Activated CD4-positive, alpha-beta T cell treated with anti-CD3 and anti-CD28 coated beads, Interleukin-2, amount 50 U/mL, for 48 hours (primary cell): ENCODE measurements around the gene RAD51B.
A peak's percentile ranks its signal among the peaks of the same experiment; 100 is the strongest.

ENCODE experiments used
- DNase-seq, 2 experiments: peaks; one replicate each; pipeline ENCODE4 v3.0.0-alpha.2; 2020

RAD51B gene

DNA sequence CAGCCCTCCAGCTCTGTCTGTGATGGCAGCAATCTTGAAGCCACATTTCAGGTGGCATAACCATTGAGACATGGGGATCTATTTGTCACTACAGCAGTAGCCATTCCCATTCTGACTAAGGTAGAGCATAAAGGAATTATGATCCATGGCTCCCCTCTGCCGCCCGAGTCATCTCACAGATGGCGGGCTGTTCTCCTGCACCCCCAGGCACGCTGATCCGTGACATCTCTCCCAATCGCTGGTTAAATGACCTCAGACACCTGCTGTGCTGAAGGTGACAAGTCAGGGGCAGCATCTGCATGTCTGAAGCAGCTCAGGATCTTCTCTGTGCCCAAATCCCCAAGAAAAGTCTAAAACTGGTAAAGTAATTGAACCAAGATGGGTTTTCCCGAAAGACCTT lies 849.0 kb downstream of the RAD51B start:
- DNase-seq, result no peak

DNA sequence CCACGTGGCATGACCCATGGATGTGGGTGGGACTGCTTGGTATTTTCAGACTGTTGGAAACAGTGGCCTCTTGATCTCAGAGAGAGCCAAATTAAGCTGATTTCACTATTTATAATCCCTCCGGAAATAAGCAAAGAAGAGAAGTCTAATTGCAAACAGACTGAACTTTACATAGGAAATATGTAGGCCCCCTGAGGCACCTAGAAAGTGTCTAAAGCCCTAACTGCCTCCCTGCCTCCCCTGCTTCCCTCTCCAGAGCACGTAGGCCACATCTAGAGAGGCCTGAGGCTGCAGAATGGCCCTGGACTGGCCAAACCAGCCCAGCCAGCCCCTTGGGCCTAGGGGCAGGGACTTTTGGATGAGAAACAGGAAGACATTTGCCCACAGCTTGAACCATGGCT lies 849.5 kb downstream of the RAD51B start:
- DNase-seq, result no peak

DNA sequence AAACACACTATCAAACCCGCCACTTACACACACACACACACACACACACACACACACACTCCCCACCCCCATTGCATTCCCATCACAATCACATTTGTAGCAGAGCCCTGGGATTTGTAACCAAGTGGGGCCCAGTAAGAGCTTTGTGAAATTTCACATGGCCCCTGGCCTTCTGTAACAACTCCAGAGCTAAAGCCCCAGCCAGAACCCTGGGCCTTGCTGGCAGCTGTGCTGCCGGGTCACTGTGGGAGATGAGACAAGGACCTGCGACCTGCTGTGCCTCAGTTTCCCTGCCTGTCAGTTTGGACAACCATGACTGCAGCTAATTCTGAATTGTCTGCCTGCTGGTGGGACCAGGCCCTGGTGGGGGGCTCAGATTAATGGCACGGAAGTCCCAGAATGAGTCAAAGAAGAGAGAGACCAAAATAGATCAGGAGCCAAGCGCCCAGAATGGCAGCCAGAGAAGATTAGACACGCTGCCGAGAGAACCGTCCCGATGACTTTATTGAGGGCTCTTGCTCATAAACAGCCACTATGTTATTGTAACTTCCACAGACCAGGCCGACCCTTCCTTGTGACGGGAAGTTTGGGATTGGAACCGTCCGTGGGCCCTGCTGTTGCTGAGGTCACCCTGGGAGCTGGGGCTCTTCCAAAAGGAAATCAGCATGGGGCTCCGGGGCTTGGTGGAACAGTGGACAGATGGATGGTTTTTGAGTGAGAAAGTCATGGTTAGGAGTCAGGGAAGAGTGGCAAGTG lies 850.2 kb downstream of the RAD51B start:
- no peak for DNase-seq

DNA sequence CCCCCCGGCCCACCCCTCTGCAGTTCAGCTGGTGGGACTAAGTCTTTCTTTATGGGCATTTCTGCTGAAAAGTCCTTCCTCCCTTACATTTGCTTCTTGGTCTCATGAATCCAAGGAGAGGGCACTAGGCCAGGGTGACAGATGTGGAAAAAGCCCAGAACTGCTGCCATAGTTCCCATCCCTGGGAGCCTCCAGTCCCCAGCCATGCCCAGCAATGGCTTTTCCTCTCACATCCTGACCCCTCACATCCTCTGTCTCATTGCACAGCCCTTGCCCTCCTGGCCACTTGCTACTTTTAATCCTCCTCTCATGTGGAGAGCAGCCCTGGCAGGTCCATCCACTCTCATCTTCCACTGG lies 850.8 kb downstream of the RAD51B start:
- DNase-seq, result no peak

DNA sequence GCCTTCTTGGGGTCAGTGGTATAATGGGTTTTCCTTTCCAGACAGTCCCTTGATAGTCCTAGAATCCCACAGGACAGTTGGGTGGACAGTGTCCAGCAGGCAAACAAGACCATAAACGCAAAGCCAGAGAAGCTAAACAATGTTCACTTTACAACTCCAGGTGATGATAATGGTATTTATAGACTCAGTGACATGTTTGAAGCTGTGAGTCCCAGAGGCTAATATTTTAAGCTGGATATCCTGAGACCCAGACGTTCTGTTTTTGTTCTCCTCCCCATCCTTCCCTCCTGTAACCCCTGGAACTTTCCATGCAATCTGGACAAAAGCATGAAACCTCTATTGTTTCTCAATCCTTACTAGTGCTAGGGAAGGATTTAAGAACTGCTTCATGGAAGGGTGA lies 852.3 kb downstream of the RAD51B start:
- DNase-seq, result no peak

DNA sequence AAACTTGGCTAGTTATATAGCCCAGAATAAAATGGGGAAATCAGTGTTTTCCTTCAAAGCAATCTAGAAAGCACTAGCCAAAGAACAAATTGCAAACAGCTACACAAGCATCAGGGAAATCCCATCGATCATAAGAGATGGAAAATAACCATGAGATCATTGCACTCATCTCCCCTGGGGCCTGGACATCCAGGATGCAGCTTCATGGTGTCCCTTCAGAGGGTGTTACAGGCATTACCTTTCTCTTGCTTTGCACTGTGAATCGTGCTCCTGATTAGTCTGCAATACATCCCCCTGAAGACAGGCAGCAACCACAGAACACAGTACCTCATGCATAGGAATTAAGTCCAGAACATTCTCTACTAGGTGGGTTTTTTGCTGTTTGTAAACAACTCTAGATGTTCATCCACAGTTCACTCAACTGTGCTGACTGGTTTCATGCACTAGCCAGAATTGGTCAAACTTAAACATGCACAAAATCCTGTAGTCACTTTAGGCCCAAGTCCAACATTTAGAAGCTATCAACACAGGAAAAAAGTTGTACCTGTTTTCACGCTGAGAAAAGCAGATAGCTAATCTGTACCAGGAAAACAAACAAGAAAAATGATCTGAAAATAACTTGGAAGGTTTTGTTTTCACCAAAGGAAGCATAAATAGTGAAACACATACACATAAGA lies 853.2 kb downstream of the RAD51B start:
- DNase-seq, result no peak

DNA sequence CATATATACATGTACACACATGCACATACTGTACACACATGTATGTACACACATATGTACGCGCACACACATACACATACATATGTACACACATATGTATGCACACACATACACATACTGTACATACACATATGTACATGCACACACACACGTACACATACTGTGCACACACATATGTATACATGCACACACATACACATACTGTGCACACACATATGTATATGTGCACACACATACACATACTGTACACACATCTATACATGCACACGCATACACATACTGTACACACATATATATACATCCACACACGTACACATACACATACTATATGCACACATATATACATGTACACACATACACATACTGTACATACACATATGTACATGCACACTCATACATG lies 853.9 kb downstream of the RAD51B start:
- DNase-seq, result no peak

DNA sequence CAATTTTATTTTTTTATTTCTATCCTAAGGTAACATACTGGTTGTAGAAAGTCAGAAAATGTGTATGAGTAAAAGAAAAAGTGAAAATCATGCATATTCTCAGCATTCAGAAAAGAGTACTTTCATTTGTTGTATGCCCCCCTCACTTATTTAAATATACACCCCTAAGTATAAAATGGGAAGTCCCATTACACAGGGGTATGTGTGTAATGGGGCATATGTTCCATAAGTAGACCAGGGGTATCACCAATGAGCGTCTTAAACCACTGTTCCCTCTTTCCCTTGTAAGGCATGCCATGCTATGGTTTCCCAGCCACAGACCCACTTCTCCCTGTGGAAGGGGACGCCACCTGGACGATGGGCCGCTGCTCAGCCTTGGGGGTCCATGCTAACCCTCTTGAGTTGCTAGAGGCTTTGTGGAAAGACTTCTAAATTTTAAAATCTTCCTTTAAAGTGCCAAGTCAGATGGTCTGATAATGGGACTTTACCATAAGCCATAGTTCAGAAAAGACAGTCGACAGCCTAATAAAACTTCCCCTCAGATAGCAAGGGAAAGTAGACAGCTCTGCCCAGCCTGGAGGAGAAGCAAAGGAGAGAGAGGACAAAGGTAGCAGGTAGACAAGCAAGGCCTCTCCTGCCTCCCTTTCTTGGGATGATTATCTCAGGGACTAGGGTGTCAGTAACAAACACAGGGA lies 855.1 kb downstream of the RAD51B start:
- no peak for DNase-seq

DNA sequence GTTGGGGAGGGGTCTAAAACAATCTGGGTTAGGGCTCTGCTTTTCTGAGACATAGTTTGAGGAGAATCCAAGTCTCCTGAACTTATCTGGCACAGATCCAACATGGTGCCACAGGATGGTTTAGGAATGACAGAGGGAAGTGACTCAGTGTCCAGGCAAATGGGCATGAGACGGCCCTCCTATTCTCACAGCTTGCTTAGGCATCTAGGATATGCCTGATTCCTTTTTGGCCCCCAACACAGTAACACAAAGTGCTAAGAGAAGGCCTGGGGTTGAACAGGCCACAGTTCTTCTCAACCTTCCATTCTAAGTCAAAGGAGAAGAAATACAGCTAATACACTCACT lies 855.6 kb downstream of the RAD51B start:
- no peak for DNase-seq

DNA sequence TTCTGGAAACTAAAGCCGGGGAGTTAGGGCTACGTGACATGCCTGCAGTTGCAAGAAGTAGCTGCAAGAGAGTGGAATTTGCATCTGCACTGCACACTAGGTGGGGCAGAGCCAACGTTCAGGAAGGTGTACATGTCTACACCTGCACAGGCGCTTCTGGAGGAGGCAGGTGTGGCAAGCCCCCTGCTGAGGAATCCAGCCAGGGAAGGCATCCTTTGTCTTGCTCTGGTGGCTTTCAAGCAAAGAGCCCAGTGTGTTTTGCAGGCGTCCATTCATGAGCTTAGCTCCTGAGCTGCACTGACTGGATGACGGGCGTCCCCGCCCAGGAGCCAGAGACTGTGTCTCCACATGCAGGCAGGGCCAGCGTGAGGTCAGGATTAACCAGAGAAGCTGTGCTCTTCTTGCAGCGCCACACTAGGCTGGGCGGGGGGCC lies 856.9 kb downstream of the RAD51B start:
- DNase-seq, result no peak

DNA sequence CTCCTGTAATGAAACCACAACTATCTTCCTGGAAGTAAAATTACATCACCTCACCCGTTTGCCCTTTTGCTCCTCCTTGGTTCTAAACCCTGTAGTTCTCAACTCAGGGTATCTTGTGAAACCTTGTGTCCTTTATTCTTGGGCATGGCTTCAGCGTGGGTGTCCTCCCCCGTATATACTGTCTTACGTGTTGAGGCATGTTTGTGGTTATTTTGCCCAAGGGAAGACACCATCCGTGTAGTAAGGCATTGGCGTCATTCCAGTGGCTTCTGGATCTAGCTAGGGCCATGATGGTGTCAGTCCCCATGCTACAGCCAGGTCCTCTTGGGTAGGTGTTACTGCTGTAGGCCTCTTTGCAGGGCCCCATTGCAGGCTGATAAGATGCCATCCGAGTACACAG lies 857.9 kb downstream of the RAD51B start:
- no peak for DNase-seq

DNA sequence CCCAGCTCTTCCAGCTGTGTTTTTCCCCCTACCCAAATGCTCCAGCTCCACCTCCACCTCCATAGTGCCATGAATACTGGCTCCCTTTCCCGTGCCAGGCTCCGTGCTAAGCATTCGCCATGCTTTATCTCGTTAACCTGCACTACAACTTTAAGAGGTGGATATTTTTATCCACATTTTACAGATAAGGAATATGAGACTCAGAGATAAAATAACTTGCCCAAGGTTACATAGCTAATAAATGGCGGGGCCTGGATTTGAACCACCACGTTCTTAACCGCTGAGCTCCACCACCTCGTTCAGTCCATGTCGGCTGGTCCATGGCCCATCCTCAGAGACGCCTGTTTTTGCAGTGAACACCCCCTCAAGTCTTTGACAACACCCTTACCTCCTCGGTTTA lies 858.3 kb downstream of the RAD51B start:
- DNase-seq, result no peak

DNA sequence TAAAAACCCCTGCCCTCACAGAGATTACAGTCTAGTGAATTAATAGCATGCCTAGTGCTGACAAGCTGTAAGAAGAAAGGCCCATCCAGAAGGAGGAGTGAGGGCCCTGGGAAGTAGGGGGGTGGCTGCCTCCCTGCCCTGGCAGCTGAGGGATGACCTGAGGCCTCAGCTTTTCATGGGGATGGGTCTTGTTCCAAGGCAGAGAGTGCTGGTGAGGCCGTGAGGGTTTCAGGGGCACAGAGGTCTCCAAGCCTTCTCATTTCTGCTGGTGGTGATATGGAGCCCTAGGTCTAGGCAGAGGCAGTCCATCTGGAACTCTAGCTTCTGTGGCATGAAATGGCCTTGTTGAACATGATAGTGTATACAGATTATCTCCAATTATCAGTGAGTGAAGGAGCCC lies 858.9 kb downstream of the RAD51B start:
- no peak for DNase-seq

DNA sequence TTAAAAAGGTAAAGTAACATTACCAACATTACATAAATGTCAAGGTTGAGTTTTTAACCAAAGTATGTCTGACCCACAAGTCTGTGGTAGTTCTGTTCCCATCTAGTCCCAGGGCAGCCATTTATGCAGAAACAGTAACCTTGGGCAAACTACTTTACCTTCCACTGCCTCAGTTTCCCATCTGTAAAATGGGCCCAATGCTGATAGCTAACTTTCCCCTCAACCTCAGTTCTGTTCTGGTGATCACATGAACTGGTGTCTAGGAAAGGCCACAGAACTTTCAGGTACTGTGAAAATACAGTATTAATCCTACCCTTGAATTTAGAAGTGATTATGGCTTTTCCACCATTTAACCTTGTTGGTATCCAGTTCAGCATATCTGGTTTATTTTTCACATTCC lies 859.7 kb downstream of the RAD51B start:
- DNase-seq, result no peak

DNA sequence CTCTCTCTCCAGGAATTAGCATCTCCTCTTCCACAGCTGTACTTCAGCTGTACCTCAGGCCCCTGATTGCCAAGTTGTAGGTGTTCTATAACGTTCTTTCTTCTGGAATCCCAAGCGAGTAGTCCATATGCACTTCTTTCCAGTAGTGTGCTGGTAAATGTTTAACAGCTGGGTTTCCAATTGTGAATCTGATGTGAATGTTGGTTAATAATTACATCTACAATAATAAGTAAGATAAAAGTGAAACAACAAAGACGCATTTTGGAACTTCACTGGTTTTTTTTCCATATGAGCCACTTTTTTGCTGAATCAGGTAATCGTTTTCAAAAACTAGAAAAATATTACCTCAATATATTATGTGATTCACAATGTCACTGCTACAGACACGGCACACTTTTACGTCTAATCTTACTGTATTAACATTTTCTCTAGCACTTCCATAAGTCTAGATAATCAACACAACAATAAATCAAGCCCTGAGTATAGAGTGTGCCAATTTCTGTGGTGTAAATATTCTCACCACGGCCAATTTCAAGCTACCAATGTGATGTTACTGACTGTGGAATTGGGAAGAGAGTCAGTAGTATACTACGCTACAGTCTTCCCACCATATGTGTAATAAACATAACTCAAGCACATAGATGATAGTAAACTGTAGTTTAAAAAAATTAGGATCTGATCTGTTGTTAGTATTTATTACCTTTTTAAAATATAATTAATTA lies 860.3 kb downstream of the RAD51B start:
- DNase-seq, result no peak

DNA sequence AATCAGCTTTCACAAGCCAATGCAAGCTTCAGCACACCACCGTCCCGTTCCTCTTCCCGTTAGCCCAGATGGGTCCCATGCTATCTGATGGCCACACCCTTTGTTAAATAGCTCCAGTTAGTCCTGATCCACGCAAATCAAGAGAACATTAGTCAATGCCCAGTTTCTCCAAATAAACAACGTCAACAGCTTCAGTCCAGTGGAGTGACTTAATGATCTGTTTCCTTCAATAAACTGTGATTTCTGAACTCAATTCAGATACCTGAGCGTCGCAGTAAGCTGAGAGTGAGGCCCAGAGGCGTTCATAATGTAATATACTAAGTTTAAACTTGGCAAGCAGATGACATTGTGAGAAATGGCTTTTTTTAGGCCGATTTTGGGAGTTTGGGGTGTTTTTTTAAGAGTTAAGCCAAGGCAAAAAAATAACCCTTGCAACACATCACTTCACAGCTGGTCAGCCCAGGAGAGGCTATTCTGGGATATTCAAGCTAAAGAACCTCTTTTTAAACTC lies 861.0 kb downstream of the RAD51B start:
- no peak for DNase-seq

DNA sequence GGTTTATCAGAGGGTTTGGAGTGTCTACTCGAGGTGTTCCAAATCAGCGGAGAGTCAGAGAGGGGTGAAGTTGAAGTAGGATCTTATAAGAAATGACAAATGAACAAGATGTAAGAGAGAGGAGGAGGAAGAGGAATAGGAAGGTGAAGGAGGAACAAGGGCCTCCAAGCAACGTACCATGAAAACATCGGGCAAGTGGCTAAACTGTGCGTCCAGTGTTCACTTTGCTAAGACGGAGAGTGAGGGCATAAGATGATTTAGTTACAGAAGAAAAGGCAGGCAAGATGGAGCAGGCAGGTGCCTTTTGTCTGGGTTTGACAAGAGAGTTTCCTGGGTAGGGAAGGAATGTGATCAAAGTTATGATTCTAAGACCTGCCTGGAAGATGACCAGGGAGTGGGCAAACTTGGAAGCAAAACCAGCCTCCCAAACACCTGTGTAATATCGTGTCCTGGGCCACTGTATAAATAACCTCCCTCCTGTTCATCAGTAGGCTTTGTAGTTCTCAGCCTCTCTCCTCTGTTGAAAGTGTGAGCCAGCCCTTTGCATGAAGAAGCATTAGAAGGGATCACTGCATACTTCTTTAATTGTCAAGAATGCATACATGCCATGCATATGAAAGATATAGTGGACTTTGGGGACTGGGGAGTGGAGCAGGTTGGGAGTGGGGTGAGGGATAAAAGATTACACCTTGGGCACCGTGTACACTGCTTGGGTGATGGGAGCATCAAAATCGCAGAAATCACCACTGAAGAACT lies 861.9 kb downstream of the RAD51B start:
- no peak for DNase-seq

DNA sequence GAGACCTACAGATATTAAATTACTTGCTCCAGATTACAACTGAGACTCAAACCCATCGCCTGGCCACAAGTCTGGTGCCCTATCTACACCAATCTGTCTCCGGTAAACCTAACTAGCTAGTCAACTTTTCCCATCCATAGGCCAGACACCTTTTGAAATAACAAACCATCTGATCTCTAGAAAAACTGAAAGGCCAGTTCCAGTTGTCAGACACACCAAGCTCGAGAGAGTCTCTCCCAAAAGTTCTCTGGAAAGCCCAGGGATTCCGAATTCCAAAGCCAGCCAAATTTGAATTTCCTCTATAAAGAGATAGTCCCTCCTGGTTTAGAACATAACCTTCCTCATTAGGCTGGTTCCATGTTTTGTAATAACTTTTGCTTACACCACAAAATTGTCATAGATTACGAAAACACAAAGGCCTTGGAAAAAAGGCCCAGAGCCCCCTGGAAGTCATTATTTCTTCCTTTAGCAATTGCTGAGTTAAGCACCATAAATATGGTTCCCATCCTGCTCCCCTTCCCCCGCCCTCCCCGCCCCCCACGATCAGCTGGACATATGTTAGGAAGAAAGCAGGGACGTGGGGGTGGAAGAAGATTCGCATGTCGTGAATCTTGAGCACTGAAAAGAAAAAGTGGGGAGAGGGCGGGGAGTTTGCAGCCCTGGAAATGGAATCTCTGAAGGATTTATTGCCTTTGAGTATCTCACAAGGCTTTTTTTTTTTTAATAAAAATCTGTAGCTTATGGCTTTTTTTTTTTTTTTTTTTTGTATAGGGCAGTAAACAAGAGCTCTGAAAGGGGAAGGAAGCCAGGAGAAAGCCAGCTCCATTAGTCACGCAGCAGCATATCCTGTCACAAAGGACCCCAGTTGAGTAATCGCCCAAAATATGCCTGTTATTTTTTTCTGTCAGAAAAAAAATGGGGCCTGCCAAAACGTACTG lies 862.9 kb downstream of the RAD51B start:
- peak in 1 of 2 experiments; percentile 25 for DNase-seq

DNA sequence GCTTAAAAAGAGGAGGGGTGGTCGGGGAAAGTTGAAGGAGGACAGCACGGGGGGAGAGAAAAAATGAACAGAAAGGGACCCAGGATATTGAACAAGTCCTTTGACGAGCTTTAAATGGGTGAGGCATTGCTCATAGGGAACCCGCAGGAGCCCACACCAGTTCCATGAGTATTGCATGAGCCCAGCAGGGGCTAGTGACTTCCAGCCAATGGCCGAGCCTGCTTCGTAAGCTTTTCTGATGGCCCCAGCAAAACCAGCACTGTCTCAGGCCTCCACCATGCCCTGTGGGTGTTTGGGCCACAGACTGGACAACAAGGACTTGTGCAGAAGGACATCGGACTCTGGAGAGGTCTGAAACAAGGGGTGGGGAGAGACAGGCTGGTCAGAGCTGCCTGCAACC lies 863.7 kb downstream of the RAD51B start:
- DNase-seq, result no peak

DNA sequence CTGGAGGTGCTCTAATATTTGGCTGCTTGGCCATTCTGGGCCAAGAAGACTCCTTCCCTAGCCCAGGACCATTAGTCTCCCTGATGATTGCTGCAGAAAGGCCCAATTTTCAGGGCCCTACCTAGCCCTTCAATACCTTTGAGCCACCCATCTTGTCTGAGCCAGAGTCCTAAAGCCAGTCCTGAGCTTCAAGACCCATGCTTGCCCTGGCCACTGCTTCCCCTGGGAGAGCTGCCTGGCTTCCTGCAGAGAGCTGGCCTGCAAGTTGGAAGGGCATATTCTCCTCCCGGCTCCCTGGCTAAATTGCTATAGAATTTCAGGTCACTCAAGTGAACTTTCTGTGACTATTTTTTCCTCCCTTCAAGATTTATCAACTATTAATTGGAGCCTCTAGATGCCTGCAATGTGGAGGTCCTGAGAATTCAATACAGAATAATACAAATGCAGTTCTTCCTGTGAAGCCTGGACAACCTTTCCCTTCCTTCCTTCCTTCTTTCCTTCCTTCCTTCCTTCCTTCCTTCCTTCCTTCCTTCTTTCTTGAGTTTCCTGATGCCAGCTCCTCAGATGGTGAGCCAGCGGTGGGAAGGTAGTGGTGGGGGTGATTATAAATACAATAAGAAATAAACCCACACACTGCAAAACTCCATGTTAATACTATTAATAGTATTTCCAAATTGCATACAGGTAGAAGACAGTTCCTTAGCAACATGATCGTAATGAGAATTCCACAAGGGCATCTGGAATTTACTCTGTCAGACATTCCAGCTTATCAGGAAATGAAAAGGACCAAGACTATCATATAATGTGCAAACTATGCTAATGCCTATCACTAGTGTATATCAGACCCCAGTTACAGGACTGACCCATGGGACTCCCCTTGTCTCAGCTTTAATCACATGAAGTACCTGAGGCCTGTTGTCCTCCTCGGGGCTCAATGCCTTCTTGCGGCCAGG lies 865.2 kb downstream of the RAD51B start:
- no peak for DNase-seq
